ENCODE results near the gene NF1. TPM values are rescaled to one million over a fixed set of nuclear protein-coding genes. Genes with fewer than 3 reads are reported as not detected.
"Not testable (repeated sequence)": the region's sequence is repeated elsewhere in the genome, so short reads cannot be mapped to it uniquely, and the experiment has no call there.

NF1 gene
- total RNA-seq, 4 donors from 2014 or later = 41.7 to 69.9 (median 54.4) TPM

GRCh38 chr17:31275116-31275515, 180.3 kb downstream of the NF1 start:
- ATAC-seq = no peak
- no peak overlapping the region for H3K27ac ChIP-seq

GRCh38 chr17:31279401-31279800, 184.6 kb downstream of the NF1 start:
- no peak for TF ChIP-seq CTCF (IDR thresholded peaks at IDR 0.05)
- TF ChIP-seq POLR2A (IDR thresholded peaks at IDR 0.05) = no peak
- TF ChIP-seq POLR2AphosphoS5 (IDR thresholded peaks at IDR 0.05) = no peak
- TF ChIP-seq EP300 (IDR thresholded peaks at IDR 0.05) = no peak
- Histone ChIP-seq H3K27ac (no peak overlapping the region), H3K4me1 (peaks cover 0 to 5% (median 0%) of the 10 kb centered on the region in 3 donors), H3K27me3 (no peaks in the 10 kb centered on the region), H3K36me3 (peaks cover 0 to 46% of the 10 kb centered on the region in 2 donors), H3K9me3 (no peaks in the 10 kb centered on the region), H3K4me3 (no peak overlapping the region)
- 93 to 96% methylated on average over 2 of the region's 2 CpGs for WGBS, 2 donors (ENCODE audit: low coverage in 1 of 2)
- no peak for ATAC-seq

More at GRCh38 chr17:31275116-31275515, 180.3 kb downstream of the NF1 start:
- H3K36me3 ChIP-seq = peaks cover 0 to 34% of the 10 kb centered on the region in 2 donors
- peaks cover 0 to 18% (median 5%) of the 10 kb centered on the region in 3 donors for H3K4me1 ChIP-seq
- H3K4me3 ChIP-seq = no peak overlapping the region
- 100% methylated on average over 1 of the region's 1 CpG for WGBS, 2 donors (ENCODE audit: low coverage in 1 of 2)
- H3K27me3 ChIP-seq = no peaks in the 10 kb centered on the region
- no peaks in the 10 kb centered on the region for H3K9me3 ChIP-seq
- TF ChIP-seq CTCF (IDR thresholded peaks at IDR 0.05) (no peak), EP300 (IDR thresholded peaks at IDR 0.05) (no peak), POLR2AphosphoS5 (IDR thresholded peaks at IDR 0.05) (no peak), POLR2A (IDR thresholded peaks at IDR 0.05) (no peak)

- no peak overlapping the region for H3K27ac ChIP-seq
- no peak overlapping the region for H3K4me3 ChIP-seq
- H3K9me3 ChIP-seq = no peaks in the 10 kb centered on the region
- no peaks in the 10 kb centered on the region for H3K27me3 ChIP-seq
- no peaks in the 10 kb centered on the region for H3K4me1 ChIP-seq
- ATAC-seq = no peak
- WGBS, 2 donors (ENCODE audit: low coverage in 1 of 2) = 77 to 88% methylated on average over 2 of the region's 2 CpGs
- TF ChIP-seq CTCF (IDR thresholded peaks at IDR 0.05) (no peak), EP300 (IDR thresholded peaks at IDR 0.05) (no peak), POLR2AphosphoS5 (IDR thresholded peaks at IDR 0.05) (no peak), POLR2A (IDR thresholded peaks at IDR 0.05) (no peak)
- H3K36me3 ChIP-seq = peaks cover 0 to 49% of the 10 kb centered on the region in 2 donors
These were observed 186.3 kb downstream of the NF1 start for GRCh38 chr17:31281061-31281460.

GRCh38 chr17:31283841-31284240, 189.1 kb downstream of the NF1 start:
- TF ChIP-seq POLR2A (IDR thresholded peaks at IDR 0.05) (no peak), CTCF (IDR thresholded peaks at IDR 0.05) (no peak), EP300 (IDR thresholded peaks at IDR 0.05) (no peak), POLR2AphosphoS5 (IDR thresholded peaks at IDR 0.05) (no peak)
- ATAC-seq = no peak

GRCh38 chr17:31286587-31286986, 191.8 kb downstream of the NF1 start:
- no peak overlapping the region for H3K4me3 ChIP-seq
- 83 to 91% methylated on average over 1 of the region's 1 CpG for WGBS, 2 donors (ENCODE audit: low coverage in 1 of 2)
- no peak for TF ChIP-seq CTCF (IDR thresholded peaks at IDR 0.05)
- TF ChIP-seq POLR2AphosphoS5 (IDR thresholded peaks at IDR 0.05) = no peak
- TF ChIP-seq EP300 (IDR thresholded peaks at IDR 0.05) = no peak
- no peak overlapping the region for H3K27ac ChIP-seq
- no peaks in the 10 kb centered on the region for H3K4me1 ChIP-seq
- H3K36me3 ChIP-seq = peaks cover 0 to 28% of the 10 kb centered on the region in 2 donors
- no peak for ATAC-seq
- no peaks in the 10 kb centered on the region for H3K27me3 ChIP-seq
- no peaks in the 10 kb centered on the region for H3K9me3 ChIP-seq

More at GRCh38 chr17:31283841-31284240, 189.1 kb downstream of the NF1 start:
- no peaks in the 10 kb centered on the region for H3K27me3 ChIP-seq
- H3K4me3 ChIP-seq = no peak overlapping the region
- H3K4me1 ChIP-seq = no peaks in the 10 kb centered on the region
- no peaks in the 10 kb centered on the region for H3K9me3 ChIP-seq
- no peak overlapping the region for H3K27ac ChIP-seq
- H3K36me3 ChIP-seq = peaks cover 0 to 38% of the 10 kb centered on the region in 2 donors

GRCh38 chr17:31287932-31288331, 193.2 kb downstream of the NF1 start:
- peaks cover 0 to 19% of the 10 kb centered on the region in 2 donors for H3K36me3 ChIP-seq
- not testable (repeated sequence) for H3K27me3 ChIP-seq, H3K9me3 ChIP-seq, H3K27ac ChIP-seq, ATAC-seq, H3K4me1 ChIP-seq, H3K4me3 ChIP-seq
- no CpG with 5 or more reads among the region's 1 CpG for WGBS, 2 donors (ENCODE audit: low coverage in 1 of 2)

Data from gastroesophageal sphincter (tissue), 4 donors.